WTC11 (cell line): ENCODE measurements around the gene CDH13. TPM values are rescaled to one million over a fixed set of nuclear protein-coding genes. Genes with fewer than 3 reads are reported as not detected.

ENCODE experiments used
- ATAC-seq: fragments of 200-7000 bp; cut with Tn5 transposase; 2 replicates; pipeline ENCODE4 v1.10.0; 2021; ENCODE audit warnings: mild to moderate bottlenecking, moderate library complexity
- CTCF ChIA-PET: fragments of 300-600 bp; sonication (Branson Sonifier 250); formaldehyde crosslinking; loops from one replicate; lab custom pipeline; 2021; ENCODE audit warnings: antibody characterized with exemption; lab: Charles Lee
- POLR2A ChIA-PET: fragments of 350-600 bp; sonication (Branson Sonifier 250); formaldehyde crosslinking; loops from one replicate; lab custom pipeline; 2021; ENCODE audit warnings: antibody characterized with exemption; lab: Charles Lee
- DNase-seq: peaks from one replicate; pipeline ENCODE4 v3.0.0; 2021; ENCODE audit warnings: low spot score
- H3K27ac Mint-ChIP-seq: 2 replicates; pipeline ENCODE4 v1.8.0; 2021; ENCODE audit warnings: mixed read lengths
- H3K27me3 Mint-ChIP-seq: 2 replicates; pipeline ENCODE4 v1.8.0; 2021; ENCODE audit warnings: low read depth, mild to moderate bottlenecking, moderate library complexity, mixed read lengths
- H3K36me3 Mint-ChIP-seq: 2 replicates; pipeline ENCODE4 v1.8.0; 2021; ENCODE audit warnings: mixed read lengths
- H3K4me1 Mint-ChIP-seq: 2 replicates; pipeline ENCODE4 v1.8.0; 2022; ENCODE audit warnings: mixed read lengths
- H3K4me3 Mint-ChIP-seq: 2 replicates; pipeline ENCODE4 v1.8.0; 2021; ENCODE audit warnings: mild to moderate bottlenecking, moderate library complexity, mixed read lengths
- H3K9me3 Mint-ChIP-seq: 2 replicates; pipeline ENCODE4 v1.8.0; 2021; ENCODE audit warnings: mixed read lengths
- ATF1 ChIP-seq: sonication (generic); formaldehyde crosslinking; IDR thresholded peaks from 2 replicates; pipeline ENCODE4 v1.8.1; 2023; ENCODE audit warnings: mild to moderate bottlenecking, moderate library complexity, missing genetic modification reagents
- ESRRA ChIP-seq: sonication (generic); formaldehyde crosslinking; IDR thresholded peaks from 2 replicates; pipeline ENCODE4 v1.8.1; 2022; ENCODE audit warnings: mild to moderate bottlenecking, missing genetic modification reagents, borderline replicate concordance
- GABPB1 ChIP-seq: sonication (generic); formaldehyde crosslinking; IDR thresholded peaks from 2 replicates; pipeline ENCODE4 v1.8.1; 2023; ENCODE audit warnings: mild to moderate bottlenecking, missing genetic modification reagents
- GRHL2 ChIP-seq: fragments of 250-450 bp; sonication (Bioruptor Pico); IDR thresholded peaks from 2 replicates; pipeline ENCODE4 v1.8.0; 2022; ENCODE audit warnings: mild to moderate bottlenecking, moderate library complexity; ENCODE audit not compliant: insufficient replicate concordance, severe bottlenecking
- IRF1 ChIP-seq: sonication (generic); formaldehyde crosslinking; IDR thresholded peaks from 2 replicates; pipeline ENCODE4 v1.8.0; 2023; ENCODE audit warnings: missing genetic modification reagents
- JUN ChIP-seq: sonication (generic); formaldehyde crosslinking; IDR thresholded peaks from 2 replicates; pipeline ENCODE4 v1.8.0; 2023; ENCODE audit warnings: mild to moderate bottlenecking, missing genetic modification reagents
- MXD4 ChIP-seq: fragments of 250-450 bp; sonication (Bioruptor Pico); IDR thresholded peaks from 2 replicates; pipeline ENCODE4 v1.8.0; 2021; ENCODE audit warnings: mild to moderate bottlenecking, moderate library complexity, borderline replicate concordance
- NR3C1 ChIP-seq: sonication (generic); formaldehyde crosslinking; conservative IDR thresholded peaks from 2 replicates; pipeline ENCODE4 v1.8.1; 2023; ENCODE audit warnings: low read depth, mild to moderate bottlenecking, missing genetic modification reagents
- SMAD3 ChIP-seq: sonication (generic); formaldehyde crosslinking; IDR thresholded peaks from 2 replicates; pipeline ENCODE4 v1.8.0; 2022; ENCODE audit warnings: missing genetic modification reagents, mild to moderate bottlenecking, borderline replicate concordance
- SP1 ChIP-seq: sonication (generic); formaldehyde crosslinking; conservative IDR thresholded peaks from 2 replicates; pipeline ENCODE4 v1.8.1; 2022; ENCODE audit warnings: missing genetic modification reagents
- TEAD1 ChIP-seq: sonication (generic); formaldehyde crosslinking; IDR thresholded peaks from 2 replicates; pipeline ENCODE4 v1.8.0; 2022; ENCODE audit warnings: mild to moderate bottlenecking, missing genetic modification reagents
- ZBTB43 ChIP-seq: sonication (generic); formaldehyde crosslinking; IDR thresholded peaks from 2 replicates; pipeline ENCODE4 v1.8.1; 2023; ENCODE audit warnings: mild to moderate bottlenecking, missing genetic modification reagents
- ZNF219 ChIP-seq: sonication (generic); formaldehyde crosslinking; IDR thresholded peaks from 2 replicates; pipeline ENCODE4 v1.8.0; 2023; ENCODE audit warnings: missing genetic modification reagents, mild to moderate bottlenecking, borderline replicate concordance
- ZNF396 ChIP-seq: fragments of 250-450 bp; sonication (Bioruptor Pico); IDR thresholded peaks from 2 replicates; pipeline ENCODE4 v1.8.0; 2021; ENCODE audit warnings: mild to moderate bottlenecking, moderate library complexity, borderline replicate concordance
- total RNA-seq: library from RNA; stranded (reverse); gene quantifications from 3 replicates; pipeline ENCODE4 v1.2.3, GENCODE V29; 2021
- TF ChIP-seq, protein P1 (sequence below): fragments of 250-450 bp; sonication (Bioruptor Pico); IDR thresholded peaks from 2 replicates; pipeline ENCODE4 v1.9.0; 2021; ENCODE audit warnings: mild to moderate bottlenecking
- TF ChIP-seq, protein P2 (sequence below): fragments of 250-450 bp; sonication (Bioruptor Pico); IDR thresholded peaks from 2 replicates; pipeline ENCODE4 v2.1.2; 2022; ENCODE audit warnings: mild to moderate bottlenecking, moderate library complexity
- TF ChIP-seq, protein P3 (sequence below): sonication (generic); formaldehyde crosslinking; IDR thresholded peaks from 2 replicates; pipeline ENCODE4 v1.8.0; 2022; ENCODE audit warnings: mild to moderate bottlenecking, missing genetic modification reagents
- TF ChIP-seq, protein P4 (sequence below): sonication (generic); formaldehyde crosslinking; IDR thresholded peaks from 2 replicates; pipeline ENCODE4 v1.8.1; 2023; ENCODE audit warnings: mild to moderate bottlenecking, moderate library complexity, missing genetic modification reagents
- TF ChIP-seq, protein P5 (sequence below): sonication (generic); formaldehyde crosslinking; IDR thresholded peaks from 2 replicates; pipeline ENCODE4 v1.8.1; 2023; ENCODE audit warnings: mild to moderate bottlenecking, missing genetic modification reagents

CDH13 gene
- total RNA-seq, 1 experiment from 2014 or later, result 0.81 TPM

GRCh38 chr16:83475108-83475507 is 848.3 kb downstream of the CDH13 start (continued):
- TF ChIP-seq IRF1 (no peak), GABPB1 (no peak), NR3C1 (no peak)
- TF ChIP-seq, protein P1, sequence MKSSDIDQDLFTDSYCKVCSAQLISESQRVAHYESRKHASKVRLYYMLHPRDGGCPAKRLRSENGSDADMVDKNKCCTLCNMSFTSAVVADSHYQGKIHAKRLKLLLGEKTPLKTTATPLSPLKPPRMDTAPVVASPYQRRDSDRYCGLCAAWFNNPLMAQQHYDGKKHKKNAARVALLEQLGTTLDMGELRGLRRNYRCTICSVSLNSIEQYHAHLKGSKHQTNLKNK (CRISPR knock-in tag), result no peak

DNA sequence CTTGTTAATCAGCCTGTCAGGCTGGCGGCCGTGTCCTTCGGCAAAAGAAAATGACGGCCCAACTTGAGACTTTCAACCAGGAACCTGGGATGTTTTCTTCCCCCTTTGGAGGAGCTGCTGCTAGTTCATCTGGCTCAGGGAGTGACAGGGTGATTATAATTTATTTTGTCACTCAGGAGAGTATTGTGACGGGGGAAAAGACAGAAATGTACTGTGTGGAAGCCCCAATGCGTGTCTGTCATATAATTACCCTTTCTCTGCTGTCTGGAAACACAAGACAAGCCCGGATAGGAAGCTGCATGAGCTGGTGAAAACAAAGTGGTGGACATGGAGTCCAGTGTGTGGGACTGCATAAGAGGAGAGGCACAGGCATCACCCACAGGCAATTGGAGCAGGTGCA is 854.8 kb downstream of the CDH13 start:
- Mint-ChIP-seq H3K36me3 (no peaks in the 10 kb centered on the region), H3K27ac (no peak overlapping the region), H3K27me3 (no peaks in the 10 kb centered on the region), H3K9me3 (no peaks in the 10 kb centered on the region), H3K4me1 (no peaks in the 10 kb centered on the region), H3K4me3 (no peak overlapping the region)
- ATAC-seq, result no peak
- POLR2A ChIA-PET, result no interaction called here
- CTCF ChIA-PET, result no interaction called here
- no peak for TF ChIP-seq ZBTB43 (CRISPR knock-in tag)
- no peak for TF ChIP-seq MXD4 (CRISPR knock-in tag)
- no peak for TF ChIP-seq GRHL2 (CRISPR knock-in tag)
- TF ChIP-seq SMAD3 (CRISPR knock-in tag), result no peak
- TF ChIP-seq, protein P2, sequence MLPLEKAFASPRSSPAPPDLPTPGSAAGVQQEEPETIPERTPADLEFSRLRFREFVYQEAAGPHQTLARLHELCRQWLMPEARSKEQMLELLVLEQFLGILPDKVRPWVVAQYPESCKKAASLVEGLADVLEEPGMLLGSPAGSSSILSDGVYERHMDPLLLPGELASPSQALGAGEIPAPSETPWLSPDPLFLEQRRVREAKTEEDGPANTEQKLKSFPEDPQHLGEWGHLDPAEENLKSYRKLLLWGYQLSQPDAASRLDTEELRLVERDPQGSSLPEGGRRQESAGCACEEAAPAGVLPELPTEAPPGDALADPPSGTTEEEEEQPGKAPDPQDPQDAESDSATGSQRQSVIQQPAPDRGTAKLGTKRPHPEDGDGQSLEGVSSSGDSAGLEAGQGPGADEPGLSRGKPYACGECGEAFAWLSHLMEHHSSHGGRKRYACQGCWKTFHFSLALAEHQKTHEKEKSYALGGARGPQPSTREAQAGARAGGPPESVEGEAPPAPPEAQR (CRISPR knock-in tag), result no peak
- TF ChIP-seq ZNF219 (CRISPR knock-in tag), result no peak
- TF ChIP-seq ATF1 (CRISPR knock-in tag), result no peak
- TF ChIP-seq, protein P3, sequence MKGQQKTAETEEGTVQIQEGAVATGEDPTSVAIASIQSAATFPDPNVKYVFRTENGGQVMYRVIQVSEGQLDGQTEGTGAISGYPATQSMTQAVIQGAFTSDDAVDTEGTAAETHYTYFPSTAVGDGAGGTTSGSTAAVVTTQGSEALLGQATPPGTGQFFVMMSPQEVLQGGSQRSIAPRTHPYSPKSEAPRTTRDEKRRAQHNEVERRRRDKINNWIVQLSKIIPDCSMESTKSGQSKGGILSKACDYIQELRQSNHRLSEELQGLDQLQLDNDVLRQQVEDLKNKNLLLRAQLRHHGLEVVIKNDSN, result no peak
- TF ChIP-seq TEAD1, result no peak
- TF ChIP-seq, protein P4, sequence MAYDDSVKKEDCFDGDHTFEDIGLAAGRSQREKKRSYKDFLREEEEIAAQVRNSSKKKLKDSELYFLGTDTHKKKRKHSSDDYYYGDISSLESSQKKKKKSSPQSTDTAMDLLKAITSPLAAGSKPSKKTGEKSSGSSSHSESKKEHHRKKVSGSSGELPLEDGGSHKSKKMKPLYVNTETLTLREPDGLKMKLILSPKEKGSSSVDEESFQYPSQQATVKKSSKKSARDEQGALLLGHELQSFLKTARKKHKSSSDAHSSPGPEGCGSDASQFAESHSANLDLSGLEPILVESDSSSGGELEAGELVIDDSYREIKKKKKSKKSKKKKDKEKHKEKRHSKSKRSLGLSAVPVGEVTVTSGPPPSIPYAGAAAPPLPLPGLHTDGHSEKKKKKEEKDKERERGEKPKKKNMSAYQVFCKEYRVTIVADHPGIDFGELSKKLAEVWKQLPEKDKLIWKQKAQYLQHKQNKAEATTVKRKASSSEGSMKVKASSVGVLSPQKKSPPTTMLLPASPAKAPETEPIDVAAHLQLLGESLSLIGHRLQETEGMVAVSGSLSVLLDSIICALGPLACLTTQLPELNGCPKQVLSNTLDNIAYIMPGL, result no peak
- no peak for TF ChIP-seq JUN (CRISPR knock-in tag)
- TF ChIP-seq, protein P5, sequence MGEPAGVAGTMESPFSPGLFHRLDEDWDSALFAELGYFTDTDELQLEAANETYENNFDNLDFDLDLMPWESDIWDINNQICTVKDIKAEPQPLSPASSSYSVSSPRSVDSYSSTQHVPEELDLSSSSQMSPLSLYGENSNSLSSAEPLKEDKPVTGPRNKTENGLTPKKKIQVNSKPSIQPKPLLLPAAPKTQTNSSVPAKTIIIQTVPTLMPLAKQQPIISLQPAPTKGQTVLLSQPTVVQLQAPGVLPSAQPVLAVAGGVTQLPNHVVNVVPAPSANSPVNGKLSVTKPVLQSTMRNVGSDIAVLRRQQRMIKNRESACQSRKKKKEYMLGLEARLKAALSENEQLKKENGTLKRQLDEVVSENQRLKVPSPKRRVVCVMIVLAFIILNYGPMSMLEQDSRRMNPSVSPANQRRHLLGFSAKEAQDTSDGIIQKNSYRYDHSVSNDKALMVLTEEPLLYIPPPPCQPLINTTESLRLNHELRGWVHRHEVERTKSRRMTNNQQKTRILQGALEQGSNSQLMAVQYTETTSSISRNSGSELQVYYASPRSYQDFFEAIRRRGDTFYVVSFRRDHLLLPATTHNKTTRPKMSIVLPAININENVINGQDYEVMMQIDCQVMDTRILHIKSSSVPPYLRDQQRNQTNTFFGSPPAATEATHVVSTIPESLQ (CRISPR knock-in tag), result no peak
- TF ChIP-seq ZNF396 (CRISPR knock-in tag), result no peak
- TF ChIP-seq ESRRA (CRISPR knock-in tag), result no peak
- no peak for TF ChIP-seq SP1 (CRISPR knock-in tag)
- DNase-seq, result no peak
